ENCODE results near the gene GH1.
A peak's percentile ranks its signal among the peaks of the same experiment; 100 is the strongest.
"Not testable (repeated sequence)": the region's sequence is repeated elsewhere in the genome, so short reads cannot be mapped to it uniquely, and the experiment has no call there.

GH1 gene

DNA sequence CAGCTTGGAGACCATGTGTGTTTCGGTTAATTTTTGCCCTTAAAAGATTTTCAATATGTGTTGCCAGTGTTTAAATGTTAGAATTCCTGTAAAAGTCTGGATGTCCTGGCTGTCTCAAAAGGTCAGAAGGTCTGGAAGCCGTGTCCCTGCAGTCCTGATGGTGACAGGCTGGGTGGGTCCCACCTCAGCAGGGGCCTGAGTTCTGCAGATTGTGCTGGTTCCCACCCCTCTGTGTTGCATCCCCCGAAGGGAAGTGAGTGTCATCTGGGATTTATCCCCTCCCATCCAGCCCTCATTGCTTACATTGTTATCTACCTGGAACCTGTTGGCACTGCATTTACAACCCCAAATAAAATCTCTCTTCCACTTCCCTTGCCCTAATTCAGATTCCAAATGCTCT lies 24.6 kb downstream of the GH1 start:
- DNase-seq: not testable (repeated sequence)

DNA sequence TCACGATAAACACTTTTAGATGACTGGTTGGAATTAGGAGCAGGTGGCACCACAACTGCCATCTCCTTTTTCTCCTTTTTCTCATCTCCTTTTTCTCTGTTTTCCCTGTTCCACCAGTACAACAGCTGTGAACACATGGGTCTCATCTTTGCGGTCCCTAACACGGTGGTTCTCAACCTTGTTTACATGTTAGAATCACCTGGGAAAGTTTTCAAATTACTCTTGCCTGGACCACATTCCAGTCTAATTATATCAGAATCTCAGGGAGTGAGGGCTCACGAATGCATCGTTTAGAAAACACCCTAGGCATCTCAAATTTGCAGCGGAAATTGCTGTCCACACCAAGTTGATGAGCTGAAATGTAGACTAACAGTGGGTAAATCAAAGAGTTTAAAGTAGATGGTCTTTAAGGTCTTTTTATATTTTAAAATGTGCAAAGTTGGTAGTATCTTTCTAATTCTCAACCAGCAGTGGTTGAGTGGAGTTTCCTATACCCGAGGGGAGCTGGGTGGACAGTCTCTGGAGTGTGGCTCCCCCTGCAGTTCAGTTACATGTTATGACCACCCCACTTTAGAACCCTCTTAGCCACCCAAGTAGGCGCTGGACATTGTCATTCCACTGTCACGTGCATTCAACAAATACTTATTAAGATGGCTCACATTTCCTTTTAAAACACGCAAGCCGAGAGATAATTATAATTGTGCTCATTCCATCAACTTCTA lies 26.2 kb downstream of the GH1 start:
- DNase-seq: not testable (repeated sequence)

DNA sequence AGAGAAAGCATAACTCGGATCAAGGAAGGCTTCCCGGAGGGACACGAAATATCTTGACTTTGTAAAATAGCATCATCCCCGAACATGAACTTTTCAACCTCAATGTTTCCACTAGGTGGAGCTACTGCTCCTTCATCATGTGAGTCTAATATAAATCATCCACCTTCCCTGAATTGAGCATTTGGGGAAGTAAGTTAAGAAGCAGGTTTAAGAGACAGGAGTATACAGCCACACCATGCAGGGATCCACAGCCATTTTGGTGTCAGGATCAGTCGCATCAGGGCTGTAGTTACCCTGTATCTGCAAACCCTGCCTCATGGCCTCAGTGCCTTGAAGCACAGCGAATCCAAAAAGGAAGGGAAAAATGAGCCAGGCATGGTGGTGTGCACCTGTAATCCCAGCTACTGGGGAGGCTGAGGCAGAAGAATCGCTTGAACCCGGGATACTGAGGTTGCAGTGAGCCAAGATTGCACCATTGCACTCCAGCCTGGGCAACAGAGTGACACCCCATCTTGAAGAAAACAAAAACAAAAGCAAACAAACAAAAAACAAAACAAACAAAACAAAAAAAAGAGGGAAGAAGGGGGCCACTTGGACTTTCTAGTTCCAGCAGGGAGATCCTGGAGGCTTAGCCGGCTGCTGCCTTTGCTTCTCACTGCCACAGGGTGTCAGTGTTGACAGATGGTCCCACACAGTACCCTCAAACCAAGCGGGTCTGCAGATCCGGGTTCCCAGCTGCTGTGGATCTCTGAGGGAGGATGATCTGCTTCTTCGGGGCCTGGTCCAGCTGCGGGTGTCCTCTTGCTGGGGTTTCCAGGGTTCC lies 29.4 kb downstream of the GH1 start:
- not testable (repeated sequence) for DNase-seq

DNA sequence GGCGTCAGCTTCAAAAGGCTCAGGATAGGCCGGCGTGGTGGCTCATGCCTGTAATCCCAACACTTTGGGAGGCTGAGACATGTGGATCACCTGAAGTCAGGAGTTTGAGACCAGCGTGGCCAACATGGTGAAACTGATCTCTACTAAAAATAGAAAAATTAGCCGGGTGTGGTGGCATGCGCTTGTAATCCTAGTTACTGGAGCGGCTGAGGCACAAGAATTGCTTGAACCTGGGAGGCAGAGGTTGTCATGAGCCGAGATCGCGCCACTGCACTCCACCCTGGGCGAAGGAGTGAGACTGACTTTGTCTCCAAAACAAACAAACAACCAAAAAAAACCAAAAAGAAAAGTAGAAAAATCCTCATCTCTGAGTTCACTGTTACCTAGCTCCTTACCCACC lies 33.5 kb downstream of the GH1 start:
- DNase-seq: not testable (repeated sequence)

DNA sequence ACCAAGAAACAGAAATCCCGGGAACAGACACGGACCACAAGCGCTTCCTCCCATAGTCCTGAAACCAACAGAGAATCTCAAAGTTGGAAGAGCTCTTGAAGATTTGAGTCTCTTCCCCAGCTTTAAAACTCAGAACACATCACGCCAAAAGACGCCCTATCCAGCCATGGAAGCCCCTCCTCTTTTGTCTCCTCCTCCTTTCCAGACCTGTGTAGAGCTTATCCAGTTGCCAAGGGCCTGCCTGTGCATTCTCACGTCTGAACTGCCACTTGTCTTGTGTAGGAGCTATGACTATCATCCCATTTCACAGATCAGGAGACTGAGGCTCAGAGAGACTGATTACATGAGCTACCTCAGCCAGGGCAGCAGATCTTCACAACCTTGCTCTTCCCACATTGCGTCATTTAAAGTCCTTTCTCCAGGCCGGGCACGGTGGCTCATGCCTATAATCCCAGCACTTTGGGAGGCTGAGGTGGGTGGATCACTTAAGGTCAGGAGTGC lies 36.0 kb downstream of the GH1 start:
- DNase-seq: not testable (repeated sequence)

DNA sequence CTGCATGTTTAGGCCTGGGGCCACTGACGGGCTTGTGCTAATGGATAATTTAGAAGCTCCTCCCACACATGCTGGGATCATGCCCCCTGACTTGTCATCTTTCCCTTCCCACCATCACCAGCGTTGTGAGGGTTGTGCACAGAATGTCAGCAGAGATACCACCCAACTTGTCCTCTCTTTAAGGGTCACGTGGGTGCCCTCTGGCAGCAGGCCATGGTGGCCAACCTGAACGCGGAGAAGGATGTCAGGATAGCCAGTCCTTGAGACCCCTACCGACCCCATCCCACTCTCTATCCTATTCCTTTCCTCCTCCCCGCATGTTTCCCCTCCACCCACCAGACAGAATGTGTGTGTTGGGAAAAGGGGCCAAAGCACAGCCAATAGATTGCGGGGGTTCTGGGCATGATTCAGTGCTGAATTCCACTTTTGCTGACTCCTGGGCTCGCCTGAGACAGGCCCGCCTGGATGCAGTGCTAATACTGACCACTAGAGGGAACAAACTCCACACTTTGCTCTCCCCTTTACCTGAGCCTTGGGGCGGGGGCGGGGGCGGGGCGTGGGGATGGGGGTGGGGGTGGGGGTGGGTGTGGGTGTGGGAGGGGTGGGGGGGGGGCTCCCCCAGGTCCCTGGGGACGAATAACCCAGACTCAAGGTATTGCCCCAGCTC lies 36.6 kb downstream of the GH1 start, which contains the start of gene GH2:
Gene GH2 (minus strand): TSS at position 10 of the 667 bp plus-strand sequence. CDS start 143 bp downstream, outside the sequence.
- DNase-seq: peak; percentile 79

DNA sequence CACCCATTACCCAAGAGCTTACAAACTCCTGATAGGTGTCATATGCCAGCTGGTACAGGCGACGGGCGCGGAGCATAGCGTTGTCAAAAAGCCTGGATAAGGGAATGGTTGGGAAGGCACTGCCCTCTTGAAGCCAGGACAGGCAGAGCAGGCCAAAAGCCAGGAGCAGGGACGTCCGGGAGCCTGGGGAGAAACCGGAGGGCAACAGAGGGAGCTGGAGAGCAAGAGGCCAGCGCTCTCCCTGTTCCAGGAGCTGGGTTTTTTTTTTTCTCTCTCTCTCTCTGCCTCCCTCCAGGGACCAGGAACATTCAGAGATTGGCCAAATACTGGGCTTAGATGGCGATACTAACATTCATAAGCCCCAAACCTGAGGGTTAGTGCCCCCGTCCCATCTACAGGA lies 37.3 kb downstream of the GH1 start:
- not testable (repeated sequence) for DNase-seq

DNA sequence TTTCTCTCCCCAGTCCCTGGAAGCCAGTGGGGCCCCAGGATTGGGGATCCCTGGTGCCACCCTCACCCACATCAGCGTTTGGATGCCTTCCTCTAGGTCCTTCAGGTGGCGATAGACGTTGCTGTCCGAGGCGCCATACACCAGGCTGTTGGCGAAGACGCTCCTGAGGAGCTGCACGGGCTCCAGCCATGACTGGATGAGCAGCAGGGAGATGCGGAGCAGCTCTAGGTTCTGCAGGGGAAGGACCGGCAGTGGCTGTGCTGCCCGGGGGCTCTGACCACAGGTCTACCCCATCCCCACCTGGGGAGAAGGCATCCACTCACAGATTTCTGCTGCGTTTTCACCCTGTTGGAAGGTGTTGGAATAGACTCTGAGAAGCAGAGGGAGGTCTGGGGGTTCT lies 37.9 kb downstream of the GH1 start:
- DNase-seq: no peak

DNA sequence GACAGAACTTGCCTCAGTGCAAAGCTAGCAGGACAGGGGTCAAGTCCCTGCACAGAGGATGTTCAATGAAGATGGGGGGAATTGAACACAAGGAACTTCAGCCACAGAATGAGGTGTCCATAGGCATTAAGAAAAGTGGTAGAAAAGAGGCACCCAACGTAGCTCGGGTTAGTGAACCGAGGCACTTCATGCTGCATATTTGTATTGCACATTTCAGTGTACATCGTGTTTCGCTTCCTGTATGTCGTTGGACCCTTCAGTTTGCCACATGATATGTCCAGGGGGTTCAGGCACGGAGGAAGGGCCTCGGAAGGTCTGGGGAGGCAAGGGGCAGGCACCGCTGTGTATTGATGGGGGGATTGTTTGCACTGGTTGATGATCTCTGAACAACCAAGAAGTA lies 40.2 kb downstream of the GH1 start:
- DNase-seq: not testable (repeated sequence)

DNA sequence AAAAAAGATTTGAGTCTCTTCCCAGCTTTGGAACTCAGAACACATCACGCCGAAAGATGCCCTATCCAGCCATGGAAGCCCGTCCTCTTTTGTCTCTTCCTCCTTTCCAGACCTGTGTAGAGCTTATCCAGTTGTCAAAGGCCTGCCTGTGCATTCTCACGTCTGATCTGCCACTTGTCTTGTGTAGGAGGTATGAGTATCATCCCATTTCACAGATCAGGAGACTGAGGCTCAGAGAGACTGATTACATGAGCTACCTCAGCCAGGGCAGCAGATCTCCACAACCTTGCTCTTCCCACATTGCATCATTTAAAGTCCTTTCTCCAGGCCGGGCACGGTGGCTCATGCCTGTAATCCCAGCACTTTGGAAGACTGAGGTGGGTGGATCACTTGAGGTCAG lies 43.9 kb downstream of the GH1 start:
- DNase-seq: not testable (repeated sequence)

DNA sequence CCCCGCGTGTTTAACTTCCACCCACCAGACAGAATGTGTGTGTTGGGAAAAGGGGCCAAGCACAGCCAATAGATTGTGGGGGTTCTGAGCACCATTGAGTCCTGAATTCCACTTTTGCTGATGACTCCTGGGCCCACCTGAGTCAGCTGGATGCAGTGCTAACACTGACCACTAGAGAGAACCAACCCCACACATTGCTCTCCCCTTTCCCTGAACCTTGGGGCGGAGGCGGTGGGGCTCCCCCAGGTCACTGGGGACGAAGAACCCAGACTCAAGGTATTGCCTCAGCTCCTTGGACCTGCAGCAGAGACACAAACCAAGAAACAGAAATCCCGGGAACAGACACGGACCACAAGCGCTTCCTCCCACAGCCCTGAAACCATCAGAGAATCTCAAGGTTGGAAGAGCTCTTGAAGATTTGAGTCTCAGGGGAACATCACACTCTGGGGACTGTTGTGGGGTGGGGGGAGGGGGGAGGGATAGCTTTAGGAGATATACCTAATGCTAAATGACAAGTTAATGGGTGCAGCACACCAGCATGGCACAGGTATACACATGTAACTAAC lies 44.5 kb downstream of the GH1 start:
- not testable (repeated sequence) for DNase-seq

DNA sequence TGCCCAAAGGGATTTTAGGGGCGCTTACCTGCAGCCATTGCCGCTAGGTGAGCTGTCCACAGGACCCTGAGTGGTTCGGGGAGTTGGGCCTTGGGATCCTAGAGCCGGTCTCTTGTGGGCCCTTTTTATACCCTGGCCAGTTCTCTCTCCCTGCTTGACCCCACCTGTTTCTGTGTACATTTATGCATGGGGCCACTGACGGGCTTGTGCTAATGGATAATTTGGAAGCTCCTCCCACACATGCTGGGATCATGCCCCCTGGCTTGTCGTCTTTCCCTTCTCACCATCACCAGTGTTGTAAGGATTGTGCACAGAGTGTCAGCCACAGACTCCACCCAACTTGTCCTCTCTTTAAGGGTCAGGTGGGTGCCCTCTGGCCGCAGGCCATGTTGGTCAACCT lies 45.1 kb downstream of the GH1 start, which contains the start of gene CSH2:
Gene CSH2 (minus strand): TSS at position 101 of the 400 bp plus-strand sequence. CDS start 63 bp downstream, at position 38.
- DNase-seq: not testable (repeated sequence)

DNA sequence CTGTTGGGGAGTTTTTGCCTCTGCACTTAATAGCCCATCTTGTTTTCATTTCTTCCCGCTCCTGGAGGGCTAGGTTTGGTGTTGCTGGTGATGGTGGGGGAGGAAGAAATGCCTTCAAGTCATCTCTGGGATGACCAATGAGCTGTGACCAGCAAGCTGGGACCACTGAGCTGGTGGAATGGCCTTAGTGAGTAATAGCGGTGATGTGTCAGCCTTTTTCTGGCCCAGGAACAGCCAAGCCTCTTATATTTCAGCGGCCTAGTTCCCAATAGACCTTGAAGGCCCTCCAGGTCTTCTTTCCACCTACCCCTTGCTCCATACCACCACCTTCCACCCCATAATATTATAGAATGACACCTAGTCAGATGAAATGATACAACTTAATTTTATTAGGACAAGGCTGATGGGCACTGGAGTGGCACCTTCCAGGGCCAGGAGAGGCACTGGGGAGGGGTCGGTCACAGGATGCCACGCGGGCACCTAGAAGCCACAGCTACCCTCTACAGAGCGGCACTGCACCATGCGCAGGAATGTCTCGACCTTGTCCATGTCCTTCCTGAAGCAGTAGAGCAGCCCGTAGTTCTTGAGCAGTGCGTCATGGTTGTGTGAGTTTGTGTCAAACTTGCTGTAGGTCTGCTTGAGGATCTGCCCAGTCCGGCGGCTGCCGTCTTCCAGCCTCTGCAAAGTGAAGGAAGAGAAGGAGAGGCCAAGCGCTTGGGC lies 46.8 kb downstream of the GH1 start:
- not testable (repeated sequence) for DNase-seq

DNA sequence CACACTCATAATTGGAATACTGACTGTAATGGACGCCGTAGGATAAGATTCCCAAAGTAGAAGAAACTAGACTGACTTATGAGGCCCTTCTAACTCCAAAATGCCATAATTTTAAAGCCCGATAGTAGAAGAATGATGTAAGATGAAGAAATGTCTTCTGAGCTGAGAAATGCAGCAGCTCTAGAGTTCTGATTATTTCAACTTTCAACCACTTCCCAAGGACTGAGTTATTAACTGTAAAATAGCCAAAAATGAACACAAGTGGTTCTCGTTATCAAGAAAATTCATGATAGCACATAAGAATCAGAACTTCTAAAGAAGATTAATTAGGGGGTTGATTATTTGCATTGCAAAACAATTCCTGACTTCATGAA lies 48.4 kb downstream of the GH1 start:
- DNase-seq: not testable (repeated sequence)

DNA sequence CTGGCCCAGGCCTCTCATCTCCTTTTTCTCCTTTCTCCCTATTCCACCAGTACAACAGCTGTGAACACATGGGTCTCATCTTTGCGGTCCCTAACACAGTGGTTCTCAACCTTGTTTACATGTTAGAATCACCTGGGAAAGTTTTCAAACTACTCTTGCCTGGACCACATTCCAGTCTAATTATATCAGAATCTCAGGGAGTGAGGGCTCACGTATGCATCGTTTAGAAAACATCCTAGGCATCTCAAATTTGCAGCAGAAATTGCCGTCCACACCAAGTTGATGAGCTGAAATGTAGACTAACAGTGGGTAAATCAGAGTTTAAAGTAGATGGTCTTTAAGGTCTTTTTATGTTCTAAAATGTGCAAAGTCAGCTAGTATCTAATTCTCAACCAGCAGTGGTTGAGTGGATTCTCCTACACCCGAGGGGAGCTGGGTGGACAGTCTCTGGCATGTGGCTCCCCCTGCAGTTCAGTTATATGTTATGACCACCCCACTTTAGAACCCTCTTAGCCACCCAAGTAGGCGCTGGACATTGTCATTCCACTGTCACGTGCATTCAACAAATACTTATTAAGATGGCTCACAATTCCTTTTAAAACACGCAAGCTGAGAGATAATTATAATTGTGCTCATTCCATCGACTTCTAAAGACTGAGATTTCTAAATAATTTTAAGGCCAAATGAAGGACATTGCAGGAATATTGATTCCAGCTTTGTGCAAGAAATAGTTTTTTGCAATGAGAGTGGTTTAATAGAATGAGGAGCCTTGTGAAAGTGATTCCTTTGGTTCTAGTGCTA lies 48.9 kb downstream of the GH1 start:
- DNase-seq: not testable (repeated sequence)
